OCI-M1 (cell line): ENCODE measurements around the gene NT5C3A.
A peak's percentile ranks its signal among the peaks of the same experiment; 100 is the strongest.
"Not testable (repeated sequence)": the region's sequence is repeated elsewhere in the genome, so short reads cannot be mapped to it uniquely, and the experiment has no call there.

Experiments
- DNase-seq: peaks from one replicate; lab custom pipeline; 2025; lab: John Stamatoyannopoulos, UW

Gene NT5C3A

GRCh38 chr7:33041631-33042428, 20.7 kb downstream of the NT5C3A start:
- peak; percentile 62 for DNase-seq

GRCh38 chr7:33040803-33041516, 21.6 kb downstream of the NT5C3A start:
- DNase-seq: peak; percentile 79

GRCh38 chr7:33039903-33040292, 22.7 kb downstream of the NT5C3A start:
- DNase-seq: peak; percentile 29

GRCh38 chr7:33039257-33039902, 23.2 kb downstream of the NT5C3A start:
- DNase-seq: peak; percentile 68

- DNase-seq: peak; percentile 39
These were observed 23.9 kb downstream of the NT5C3A start for GRCh38 chr7:33038639-33039038.

GRCh38 chr7:33035776-33036175, 26.8 kb downstream of the NT5C3A start:
- DNase-seq: no peak

GRCh38 chr7:33024189-33024757, 38.3 kb downstream of the NT5C3A start:
- DNase-seq: no peak

- DNase-seq: no peak
These were observed 50.2 kb downstream of the NT5C3A start for GRCh38 chr7:33012364-33012763.

GRCh38 chr7:33009734-33010133, 52.8 kb downstream of the NT5C3A start:
- no peak for DNase-seq

GRCh38 chr7:33005690-33006089, 56.9 kb downstream of the NT5C3A start:
- not testable (repeated sequence) for DNase-seq

GRCh38 chr7:33005193-33005592, 57.4 kb downstream of the NT5C3A start:
- DNase-seq: not testable (repeated sequence)

- DNase-seq: not testable (repeated sequence)
These were observed 58.4 kb downstream of the NT5C3A start for GRCh38 chr7:33004104-33004616.

GRCh38 chr7:33003111-33003510, 59.5 kb downstream of the NT5C3A start:
- not testable (repeated sequence) for DNase-seq

- DNase-seq: not testable (repeated sequence)
These were observed 63.2 kb downstream of the NT5C3A start for GRCh38 chr7:32999380-32999779.

GRCh38 chr7:32998361-32999171, 64.0 kb downstream of the NT5C3A start:
- DNase-seq: not testable (repeated sequence)

- DNase-seq: not testable (repeated sequence)
These were observed 64.6 kb downstream of the NT5C3A start for GRCh38 chr7:32997956-32998355.

GRCh38 chr7:32992750-32993149, 69.8 kb downstream of the NT5C3A start:
- DNase-seq: not testable (repeated sequence)

GRCh38 chr7:32991975-32992700, 70.4 kb downstream of the NT5C3A start:
- DNase-seq: not testable (repeated sequence)

- DNase-seq: not testable (repeated sequence)
These were observed 71.4 kb downstream of the NT5C3A start for GRCh38 chr7:32991068-32991585.

- DNase-seq: not testable (repeated sequence)
These were observed 74.4 kb downstream of the NT5C3A start for GRCh38 chr7:32988148-32988547.
